K562 (cell line): Measurements from ENCODE around the gene B3GALNT2. TPM values are rescaled to one million over a fixed set of nuclear protein-coding genes. Genes with fewer than 3 reads are reported as not detected.

Source experiments
- ATAC-seq: fragments of 200-7000 bp; cut with Tn5 transposase; 3 replicates; pipeline ENCODE4 v1.9.1; 2020; ENCODE audit warnings: moderate library complexity
- BruUV-seq: library from RNA; stranded (reverse); fragments of 400-500 nt; replicated peaks from 2 replicates; lab custom pipeline; 2021; lab: Mats Ljungman, UMichigan
- CTCF ChIA-PET: fragments of 300-600 bp; formaldehyde crosslinking; extraction: SDS; loops from one replicate; lab custom pipeline; 2021; ENCODE audit warnings: low intra/inter-chr PET ratio; lab: Yijun Ruan, JAX
- POLR2A ChIA-PET: fragments of 300-600, 350-650 bp; sonication (Branson Sonifier 250); formaldehyde crosslinking; extraction: SDS; loops from one replicate; lab custom pipeline; 2021; ENCODE audit warnings: antibody characterized with exemption, inconsistent platforms; lab: Yijun Ruan, JAX
- DNase-seq, 4 experiments: peaks; one replicate each; pipeline versions ENCODE4 v3.0.0 to v3.0.0-alpha.2; 2011 to 2018; ENCODE audit warnings: low spot score in 3 of 4, mixed read lengths in 3 of 4; ENCODE audit errors: extremely low read depth in 1 of 4
- FAIRE-seq: peaks from 2 replicates; lab custom pipeline; 2011; peaks lifted over from hg19 to GRCh38; lab: Jason Lieb, UNC
- H2AFZ ChIP-seq: 2 replicates; pipeline ENCODE4 v1.6.0; 2011; ENCODE audit warnings: low read depth, low read length, control low read depth, inconsistent platforms
- H3K27ac ChIP-seq: fragments of 200-600 bp; 3 replicates; pipeline ENCODE4 v1.8.0; 2011; ENCODE audit warnings: low read depth, mild to moderate bottlenecking, control low read depth, inconsistent platforms, low read length, moderate library complexity, mixed read lengths; ENCODE audit errors: extremely low read depth
- H3K27me3 ChIP-seq, 2 experiments: fragments of 300-600 bp in 1 of 2; 2 replicates in 1 of 2; 3 replicates in 1 of 2; pipeline versions ENCODE4 v1.6.0 to v1.8.0; 2011; ENCODE audit warnings: inconsistent platforms in 2 of 2, low read length in 2 of 2, mild to moderate bottlenecking in 1 of 2, mixed read lengths in 1 of 2, moderate library complexity in 1 of 2; ENCODE audit not compliant: control insufficient read depth in 2 of 2, insufficient read depth in 2 of 2
- H3K36me3 ChIP-seq: fragments of 300-600 bp; 3 replicates; pipeline ENCODE4 v1.8.0; 2011; ENCODE audit warnings: mild to moderate bottlenecking, low read length, inconsistent platforms; ENCODE audit not compliant: control insufficient read depth, insufficient read depth
- H3K4me1 ChIP-seq, 2 experiments: fragments of 200-600 bp in 1 of 2; replicated peaks in 1 of 2; 2 replicates in 1 of 2; 3 replicates in 1 of 2; pipeline versions ENCODE4 v1.5.1 to v1.8.0; 2011; ENCODE audit warnings: inconsistent platforms in 2 of 2, low read length in 2 of 2, mild to moderate bottlenecking in 1 of 2, mixed read lengths in 1 of 2, moderate library complexity in 1 of 2; ENCODE audit not compliant: control insufficient read depth in 2 of 2, insufficient read depth in 2 of 2
- H3K4me2 ChIP-seq: 2 replicates; pipeline ENCODE4 v1.6.1; 2011; ENCODE audit warnings: low read length, control low read depth, inconsistent platforms, mixed read lengths; ENCODE audit not compliant: insufficient read depth
- H3K4me3 ChIP-seq: fragments of 200-600 bp; sonication (generic), shearing (Covaris generic); 2 replicates; pipeline ENCODE4 v1.5.1; 2016; ENCODE audit warnings: control low read depth, inconsistent platforms
- H3K79me2 ChIP-seq: fragments of 200-600 bp; 3 replicates; pipeline ENCODE4 v1.8.0; 2011; ENCODE audit warnings: low read length, inconsistent platforms; ENCODE audit not compliant: control insufficient read depth, insufficient read depth
- H3K9ac ChIP-seq, 2 experiments: 2 replicates each; pipeline versions ENCODE4 v1.6.0 to v1.6.1; 2011; ENCODE audit warnings: low read depth in 2 of 2, low read length in 2 of 2, control low read depth in 1 of 2, inconsistent platforms in 1 of 2, mild to moderate bottlenecking in 1 of 2, mixed read lengths in 1 of 2; ENCODE audit not compliant: insufficient read depth in 1 of 2
- H3K9me1 ChIP-seq: one replicate; pipeline ENCODE4 v1.6.0; 2011; ENCODE audit warnings: inconsistent platforms, mild to moderate bottlenecking, low read length, moderate library complexity; ENCODE audit not compliant: control insufficient read depth, insufficient read depth
- H3K9me3 ChIP-seq: replicated peaks from 2 replicates; pipeline ENCODE4 v1.5.1; 2011; ENCODE audit warnings: low read depth, low read length, inconsistent platforms; ENCODE audit not compliant: control insufficient read depth, insufficient read depth
- H4K20me1 ChIP-seq: replicated peaks from 2 replicates; pipeline ENCODE4 v1.6.1; 2011; ENCODE audit warnings: low read length, inconsistent platforms, mixed read lengths; ENCODE audit not compliant: control insufficient read depth, insufficient read depth
- C11orf30 ChIP-seq: fragments of 450-650 bp; IDR thresholded peaks from 2 replicates; pipeline ENCODE4 v1.6.1; 2016; ENCODE audit warnings: low read depth, mild to moderate bottlenecking
- CUX1 ChIP-seq: fragments of 200-800 bp; sonication (Bioruptor generic); IDR thresholded peaks from 2 replicates; pipeline ENCODE4 v1.6.1; 2016; ENCODE audit warnings: missing genetic modification characterization, missing compliant biosample characterization
- FOXO4 ChIP-seq: fragments of 450-650 bp; formaldehyde crosslinking; IDR thresholded peaks from 2 replicates; pipeline ENCODE4 v1.4.0; 2020; ENCODE audit warnings: mild to moderate bottlenecking, moderate library complexity
- GABPA ChIP-seq: fragments of 200-800 bp; sonication (Bioruptor generic); conservative IDR thresholded peaks from 2 replicates; pipeline ENCODE4 v1.6.1; 2016; ENCODE audit warnings: low read depth, missing genetic modification characterization, missing compliant biosample characterization
- HSF4 ChIP-seq: fragments of 250-450 bp; sonication (Bioruptor Pico); IDR thresholded peaks from 2 replicates; pipeline ENCODE4 v2.1.2; 2022; ENCODE audit warnings: mild to moderate bottlenecking, moderate library complexity, borderline replicate concordance
- MAFG ChIP-seq: fragments of 450-650 bp; conservative IDR thresholded peaks from 2 replicates; pipeline ENCODE4 v1.6.1; 2016; ENCODE audit warnings: missing genetic modification characterization, missing compliant biosample characterization
- NFIC ChIP-seq: fragments of 450-650 bp; IDR thresholded peaks from 2 replicates; pipeline ENCODE4 v1.6.1; 2017; ENCODE audit warnings: mild to moderate bottlenecking, inconsistent platforms
- PBX2 ChIP-seq, 2 experiments: IDR thresholded peaks in 1 of 2; conservative IDR thresholded peaks in 1 of 2; 2 replicates each; pipeline ENCODE4 v1.6.1; 2016; ENCODE audit warnings: low read depth in 2 of 2, mild to moderate bottlenecking in 1 of 2, missing compliant biosample characterization in 1 of 2, missing genetic modification characterization in 1 of 2, moderate library complexity in 1 of 2
- ZKSCAN3 ChIP-seq: fragments of 250-450 bp; sonication (Bioruptor Pico); IDR thresholded peaks from 2 replicates; pipeline ENCODE4 v1.4.0; 2020
- ZNF3 ChIP-seq: fragments of 250-450 bp; sonication (Bioruptor Pico); IDR thresholded peaks from 2 replicates; pipeline ENCODE4 v1.5.0; 2021; ENCODE audit warnings: mild to moderate bottlenecking, moderate library complexity
- ZNF57 ChIP-seq: fragments of 450-650 bp; formaldehyde crosslinking; IDR thresholded peaks from 2 replicates; pipeline ENCODE4 v1.4.0; 2020; ENCODE audit warnings: mild to moderate bottlenecking, moderate library complexity
- WGBS: fragments of 100-300 bp; shearing (Covaris generic); methylation state at CpG from one replicate; pipeline ENCODE4 v1.1.6; 2016; ENCODE audit warnings: low coverage, mixed read lengths; ENCODE audit not compliant: insufficient coverage; ENCODE audit errors: missing lambda C conversion rate; 5-methylcytosine and 5-hydroxymethylcytosine counted together
- in situ Hi-C: fragments of 300-500 bp; cut with MboI; formaldehyde crosslinking; loops from 4 replicates; pipeline ENCODE4 v1.15.0; 2018; ENCODE audit warnings: inconsistent platforms, mixed read lengths
- intact Hi-C: fragments of 100-400 bp; cut with micrococcal nuclease; formaldehyde crosslinking; loops from 2 replicates; pipeline ENCODE4 v1.14.2; 2022
- polyA plus RNA-seq, 8 experiments: library from polyadenylated mRNA; depleted of rRNA in 4 of 8; stranded (reverse) in 5 of 8; unstranded in 3 of 8; fragments of >200 nt; fragmentation: Nextera tagmentation in 2 of 8; fragmentation: Illumina TruSeq in 1 of 8; extraction: Ambion mirVana in 2 of 8; extraction: Trizol in 1 of 8; gene quantifications; 2 replicates each; pipeline versions ENCODE4 v1.2.1 to v1.2.3, GENCODE V29; 2011 to 2014; ENCODE audit warnings: inconsistent platforms in 1 of 8, missing spikeins in 1 of 8
- total RNA-seq, 7 experiments: library from RNA; depleted of rRNA in 6 of 7; stranded (reverse); fragments of >200 nt in 6 of 7; fragmentation: Illumina TruSeq in 2 of 7; extraction: Trizol in 2 of 7; gene quantifications; 2 replicates each; pipeline versions ENCODE4 v1.2.1 to v1.2.3, GENCODE V29; 2011 to 2021; ENCODE audit warnings: low replicate concordance in 1 of 7

Gene B3GALNT2
- total and polyA plus RNA-seq, 9 of the 15 experiments (the other 6 are each of a cell fraction or from before 2014, with no cell fraction given), result 2.0 to 31.7 (median 22.9) TPM

GRCh38 chr1:235552146-235552716 is 48.0 kb upstream of the B3GALNT2 start:
- Histone ChIP-seq H3K27ac (no peak overlapping the region), H3K9ac (no peak overlapping the region), H3K4me3 (no peak overlapping the region), H3K36me3 (no peaks in the 10 kb centered on the region), H3K9me1 (peaks cover under 1% of the 10 kb centered on the region), H3K79me2 (no peaks in the 10 kb centered on the region), H4K20me1 (no peaks in the 10 kb centered on the region; the same call in 1 of the 2 replicates), H3K4me1 (no peaks in the 10 kb centered on the region), H3K4me2 (no peak overlapping the region), H3K27me3 (peaks cover 59 to 76% of the 10 kb centered on the region in 2 experiments), H3K9me3 (no peaks in the 10 kb centered on the region), H2AFZ (no peak overlapping the region)
- CTCF ChIA-PET, result no interaction called here
- under 1% methylated on average over 10 of the region's 10 CpGs for WGBS
- peak; percentile 65 for ATAC-seq
- in situ Hi-C loops, result no loop called here
- DNase-seq, result peak in 2 of 4 experiments; percentile 18 to 25
- POLR2A ChIA-PET, result no interaction called here
- intact Hi-C loops, result no loop called here
- BruUV-seq, result no TSS peak
- FAIRE-seq, result no peak
- peak; percentile 31; the same call in 1 of the 2 replicates for TF ChIP-seq NFIC
- TF ChIP-seq C11orf30, result peak; percentile 33; the same call in 1 of the 2 replicates
- TF ChIP-seq GABPA (tag), result no peak
- TF ChIP-seq CUX1 (CRISPR knock-in tag), result no peak
- no peak for TF ChIP-seq HSF4
- TF ChIP-seq ZNF57 (CRISPR knock-in tag), result no peak
- TF ChIP-seq ZKSCAN3 (CRISPR knock-in tag), result no peak
- TF ChIP-seq FOXO4, result no peak
- no peak for TF ChIP-seq PBX2 (CRISPR knock-in tag; IDR thresholded peaks at IDR 0.05; ENCODE audit: low read depth)
- peak; percentile 53 for TF ChIP-seq PBX2 (tag; conservative IDR thresholded peaks at IDR 0.05; ENCODE audit: low read depth)
- TF ChIP-seq ZNF3, result no peak
- TF ChIP-seq MAFG, result 0 out of 2 replicates have a peak, but pooled peaks have one; percentile 20
